Aorta (tissue), 5 donors: ENCODE results near the gene VEGFB. TPM values are rescaled to one million over a fixed set of nuclear protein-coding genes. Genes with fewer than 3 reads are reported as not detected.
A peak's percentile ranks its signal among the peaks of the same experiment; 100 is the strongest.

ENCODE experiments used
- ATAC-seq: fragments of 200-7000 bp; cut with Tn5 transposase; one replicate; pipeline ENCODE4 v1.9.1; 2022; ENCODE audit warnings: moderate library complexity; ENCODE audit not compliant: low FRiP score
- DNase-seq, 2 donors: peaks; one replicate each; pipeline ENCODE4 v3.0.0-alpha.2; 2020
- H3K27ac ChIP-seq, 2 donors: one replicate each; pipeline ENCODE4 v1.5.1; 2013; ENCODE audit warnings: low read length in 2 of 2, mild to moderate bottlenecking in 2 of 2, moderate library complexity in 2 of 2, control low read depth in 1 of 2, inconsistent platforms in 1 of 2, low read depth in 1 of 2
- H3K27me3 ChIP-seq, 2 donors: one replicate each; pipeline ENCODE4 v1.6.1; 2013; ENCODE audit warnings: control low read depth in 1 of 2, low read length in 1 of 2, mild to moderate bottlenecking in 1 of 2, moderate library complexity in 1 of 2; ENCODE audit not compliant: insufficient read depth in 2 of 2, control insufficient read depth in 1 of 2
- H3K36me3 ChIP-seq, 2 donors: one replicate each; pipeline ENCODE4 v1.6.1; 2013; ENCODE audit warnings: control low read depth in 1 of 2, low read length in 1 of 2, mild to moderate bottlenecking in 1 of 2; ENCODE audit not compliant: insufficient read depth in 2 of 2, control insufficient read depth in 1 of 2
- H3K4me1 ChIP-seq, 2 donors: one replicate each; pipeline ENCODE4 v1.6.1; 2013; ENCODE audit warnings: low read length in 2 of 2, control low read depth in 1 of 2, mild to moderate bottlenecking in 1 of 2, moderate library complexity in 1 of 2; ENCODE audit not compliant: insufficient read depth in 2 of 2, control insufficient read depth in 1 of 2
- H3K4me3 ChIP-seq, 2 donors: one replicate each; pipeline ENCODE4 v1.5.1; 2013; ENCODE audit warnings: low read length in 2 of 2, control low read depth in 1 of 2, mild to moderate bottlenecking in 1 of 2
- H3K9me3 ChIP-seq: one replicate; pipeline ENCODE4 v1.6.1; 2013; ENCODE audit warnings: mild to moderate bottlenecking, low read length; ENCODE audit not compliant: control insufficient read depth
- WGBS, 2 donors: extraction: QIAGEN DNeasy Blood & Tissue Kit; methylation state at CpG; one replicate each; pipeline ENCODE4 v1.1.7; 2013; 5-methylcytosine and 5-hydroxymethylcytosine counted together
- intact Hi-C, 2 donors: fragments of 100-400 bp; cut with DNase I; formaldehyde crosslinking; loops; one replicate each; pipeline versions ENCODE4 v1.14.2 to v1.15.0; 2022
- polyA plus RNA-seq, 2 donors: library from polyadenylated mRNA; stranded (reverse); fragments of 200-250 nt; gene quantifications; one replicate each; pipeline ENCODE4 v1.2.3, GENCODE V29; 2013
- total RNA-seq, 2 donors: library from RNA; stranded (reverse); fragmentation: NEBNext Ultra II Directional; extraction: Animal tissue kit (Norgen Biotek cat#: 25700); gene quantifications; one replicate each; pipeline ENCODE4 v1.2.1, GENCODE V29; 2021
- donor health status: healthy with polysubstance abuse.
- donor health status: Bipolar disorder and iron deficiency.
- donor health status: DM: no; HTN: no; CAD: no.
- donor health status: DM: no; HTN: no; CAD: no.
- donor health status: DM: yes; HTN: yes; CAD: no.

Gene VEGFB
- total and polyA plus RNA-seq, 4 donors: 131 to 208 (median 198) TPM

DNA sequence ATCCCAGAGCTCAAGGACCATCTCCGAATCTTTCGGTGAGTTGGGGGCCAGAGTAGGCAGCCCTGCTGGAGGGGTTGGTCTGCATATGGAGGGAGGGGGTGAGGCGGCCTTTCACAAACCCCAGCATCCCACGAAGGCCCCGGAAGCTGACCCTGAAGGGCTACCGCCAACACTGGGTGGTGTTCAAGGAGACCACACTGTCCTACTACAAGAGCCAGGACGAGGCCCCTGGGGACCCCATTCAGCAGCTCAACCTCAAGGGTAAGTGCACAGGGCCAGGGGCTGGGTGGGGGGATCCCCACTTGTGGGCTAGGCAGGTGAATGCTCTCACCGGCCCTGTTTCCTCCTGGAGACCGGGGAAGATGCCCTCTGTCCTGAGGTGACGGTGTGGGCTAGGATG, 14.6 kb upstream of the VEGFB start:
- no peaks in the 10 kb centered on the region for H3K36me3 ChIP-seq
- no peak overlapping the region for H3K27ac ChIP-seq
- no peaks in the 10 kb centered on the region for H3K9me3 ChIP-seq
- no peaks in the 10 kb centered on the region for H3K4me1 ChIP-seq
- no peaks in the 10 kb centered on the region for H3K27me3 ChIP-seq
- ATAC-seq (no peak), DNase-seq (peak in 1 of 2 donors; percentile 69)
- H3K4me3 ChIP-seq: no peak overlapping the region
- WGBS, 2 donors: 89 to 92% methylated on average over 10 of the region's 10 CpGs
- intact Hi-C loops: no loop called here

GRCh38 chr11:64220271-64220670, 14.1 kb upstream of the VEGFB start:
- DNase-seq (peak in 1 of 2 donors; percentile 52), ATAC-seq (no peak)
- Histone ChIP-seq H3K27me3 (no peaks in the 10 kb centered on the region), H3K36me3 (no peaks in the 10 kb centered on the region), H3K4me1 (no peaks in the 10 kb centered on the region), H3K9me3 (no peaks in the 10 kb centered on the region), H3K27ac (no peak overlapping the region), H3K4me3 (no peak overlapping the region)
- WGBS, 2 donors: 89 to 90% methylated on average over 16 to 17 of the region's 17 CpGs
- intact Hi-C loops: no loop called here

- H3K27ac ChIP-seq: no peak overlapping the region
- H3K4me3 ChIP-seq: no peak overlapping the region
- H3K9me3 ChIP-seq: no peaks in the 10 kb centered on the region
- H3K4me1 ChIP-seq: no peaks in the 10 kb centered on the region
- ATAC-seq (no peak), DNase-seq (peak in 1 of 2 donors; percentile 71)
- intact Hi-C loops: no loop called here
- no peaks in the 10 kb centered on the region for H3K36me3 ChIP-seq
- H3K27me3 ChIP-seq: no peaks in the 10 kb centered on the region
- WGBS, 2 donors: 85 to 90% methylated on average over 14 of the region's 14 CpGs
These were observed 13.6 kb upstream of the VEGFB start for GRCh38 chr11:64220798-64221197.

- Histone ChIP-seq H3K9me3 (no peaks in the 10 kb centered on the region), H3K4me1 (no peaks in the 10 kb centered on the region), H3K27me3 (no peaks in the 10 kb centered on the region), H3K36me3 (no peaks in the 10 kb centered on the region), H3K4me3 (no peak overlapping the region), H3K27ac (no peak overlapping the region)
- WGBS, 2 donors: 80 to 82% methylated on average over 9 of the region's 9 CpGs
- DNase-seq: no peak
- ATAC-seq: no peak
- intact Hi-C loops: no loop called here
These were observed 11.8 kb upstream of the VEGFB start for GRCh38 chr11:64222651-64223000.

GRCh38 chr11:64223001-64223651, 11.3 kb upstream of the VEGFB start:
- no peaks in the 10 kb centered on the region for H3K9me3 ChIP-seq
- no peak overlapping the region for H3K4me3 ChIP-seq
- peak; percentile 54 to 76 for DNase-seq
- no peak overlapping the region for H3K27ac ChIP-seq
- H3K27me3 ChIP-seq: no peaks in the 10 kb centered on the region
- H3K36me3 ChIP-seq: no peaks in the 10 kb centered on the region
- intact Hi-C loops: no loop called here
- H3K4me1 ChIP-seq: no peaks in the 10 kb centered on the region
- ATAC-seq: no peak
- 86 to 88% methylated on average over 24 of the region's 24 CpGs for WGBS, 2 donors

- intact Hi-C loops: no loop called here
- ATAC-seq: no peak
- 87 to 90% methylated on average over 17 of the region's 17 CpGs for WGBS, 2 donors
- Histone ChIP-seq H3K4me3 (no peak overlapping the region), H3K36me3 (no peaks in the 10 kb centered on the region), H3K9me3 (no peaks in the 10 kb centered on the region), H3K4me1 (no peaks in the 10 kb centered on the region), H3K27me3 (no peaks in the 10 kb centered on the region), H3K27ac (no peak overlapping the region)
- DNase-seq: peak; percentile 51 to 70
These were observed 10.1 kb upstream of the VEGFB start for GRCh38 chr11:64224151-64224890.

DNA sequence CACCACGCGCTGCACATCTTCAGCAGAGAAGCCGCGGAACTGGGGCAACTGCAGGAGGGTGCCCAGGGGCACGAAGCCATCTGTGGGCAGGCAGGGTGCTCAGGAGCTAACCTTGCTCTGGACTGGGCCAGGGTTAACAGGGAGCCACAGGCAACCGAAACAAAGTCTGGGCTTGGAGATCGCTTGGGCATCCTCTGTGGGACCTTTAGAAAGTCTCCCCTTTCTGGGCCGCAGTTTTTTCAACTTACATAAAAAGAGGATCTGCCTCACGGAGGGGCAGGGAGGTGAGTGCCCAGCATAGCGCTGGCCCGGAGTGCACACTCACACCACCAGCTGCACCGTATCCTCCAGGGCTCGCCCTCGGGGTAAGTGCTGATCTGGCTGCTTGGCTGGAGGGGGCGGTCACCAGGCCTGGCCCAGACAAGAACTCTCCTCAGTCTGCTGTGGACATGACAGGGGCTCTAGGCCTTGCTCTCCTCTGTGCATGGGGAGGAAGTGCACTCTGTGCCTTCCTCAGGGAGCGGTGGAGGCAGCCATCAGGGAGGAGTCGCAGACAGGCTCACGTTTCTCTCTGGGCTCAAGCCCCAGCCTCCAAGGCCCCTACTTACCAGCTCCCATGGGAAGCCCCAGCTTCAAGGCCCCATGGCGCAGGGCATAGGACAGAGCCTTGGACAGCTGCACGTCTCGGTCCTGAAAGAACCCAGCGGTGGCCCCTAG, 9.3 kb upstream of the VEGFB start:
- 56 to 58% methylated on average over 22 of the region's 22 CpGs for WGBS, 2 donors
- intact Hi-C loops: loop anchor here in 1 of 2 donors (5.0 kb wide), 1 partner anchor 38 kb away; the partner anchor contains the start of gene STIP1
- no peak for ATAC-seq
- Histone ChIP-seq H3K4me3 (peak overlapping the region in 1 of 2 donors; percentile 48), H3K9me3 (no peaks in the 10 kb centered on the region), H3K4me1 (no peaks in the 10 kb centered on the region), H3K27me3 (no peaks in the 10 kb centered on the region), H3K36me3 (no peaks in the 10 kb centered on the region), H3K27ac (no peak overlapping the region)
- peak; percentile 57 to 70 for DNase-seq

GRCh38 chr11:64225608-64226506, 8.5 kb upstream of the VEGFB start, which contains the start of the genes NUDT22 and TRPT1:
Gene NUDT22 (plus strand): TSS chr11:64226274. CDS start chr11:64226653, 379 bp downstream.
Gene TRPT1 (minus strand): TSS chr11:64226186. CDS start chr11:64225860, 326 bp downstream.
- Histone ChIP-seq H3K4me1 (no peaks in the 10 kb centered on the region), H3K4me3 (peak within 1 kb of the TSS; percentile 48 to 60), H3K27ac (peak within 1 kb of the TSS in 1 of 2 donors; percentile 75), H3K9me3 (no peaks in the 10 kb centered on the region), H3K36me3 (no peaks in the 10 kb centered on the region), H3K27me3 (no peaks in the 10 kb centered on the region)
- intact Hi-C loops: loop anchor here in 1 of 2 donors (5.0 kb wide), 1 partner anchor 39 kb away; the partner anchor contains the start of gene STIP1
- ATAC-seq: peak; percentile 90
- WGBS, 2 donors: 0 to 1% methylated on average over 54 of the region's 54 CpGs
- DNase-seq: peak; percentile 95 to 97
